Upper lobe of left lung (tissue), 4 donors: ENCODE measurements around the gene FABP2.

Experiments
- CTCF ChIP-seq, 6 experiments: fragments of 450-650 bp in 4 of 6; fragments of 200-600 bp in 2 of 6; sonication (generic) in 2 of 6; IDR thresholded peaks; one replicate each; pipeline ENCODE4 v1.5.1; 2016 to 2019; ENCODE audit warnings: antibody characterized with exemption in 6 of 6
- EP300 ChIP-seq, 4 donors: sonication (generic); formaldehyde crosslinking; IDR thresholded peaks; one replicate each; pipeline ENCODE4 v1.5.1; 2017; ENCODE audit warnings: antibody characterized with exemption in 4 of 4, control low read depth in 2 of 4
- POLR2A ChIP-seq, 4 donors: fragments of 450-650 bp; IDR thresholded peaks; one replicate each; pipeline ENCODE4 v1.5.1; 2016 to 2017; ENCODE audit warnings: antibody characterized with exemption in 4 of 4, mild to moderate bottlenecking in 2 of 4

DNA sequence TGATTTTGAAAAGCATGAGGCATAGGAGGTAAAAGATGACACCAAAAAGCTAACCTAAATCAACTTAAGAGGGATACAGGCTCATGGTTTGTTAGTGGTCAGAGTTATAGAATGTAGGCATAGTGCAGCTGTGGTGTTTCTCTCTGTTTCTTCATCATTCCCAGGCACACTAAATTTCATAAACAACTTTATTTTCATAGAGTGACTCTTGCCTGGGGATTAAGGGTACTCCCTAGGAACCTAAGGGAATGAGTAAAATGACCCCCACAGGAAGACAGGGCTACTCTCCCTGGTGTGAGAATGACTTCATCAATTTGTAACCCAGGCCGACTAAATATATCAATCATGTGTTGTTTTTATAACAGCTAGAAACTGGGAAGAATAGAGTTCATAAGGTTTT, 11.1 kb downstream of the FABP2 start:
- TF ChIP-seq CTCF (IDR thresholded peaks at IDR 0.05) (no peak), POLR2A (IDR thresholded peaks at IDR 0.05) (no peak), EP300 (IDR thresholded peaks at IDR 0.05) (no peak)
